NAMALWA (cell line): ENCODE measurements around the gene SMIM14.
"Not testable (repeated sequence)": the region's sequence is repeated elsewhere in the genome, so short reads cannot be mapped to it uniquely, and the experiment has no call there.

Source experiments
- DNase-seq: peaks from one replicate; pipeline ENCODE4 v3.0.0-alpha.2; 2015; ENCODE audit warnings: low spot score

Gene SMIM14

GRCh38 chr4:39642885-39643552 lies 4.4 kb upstream of the SMIM14 start:
- DNase-seq, result no peak

- DNase-seq, result no peak
Measured at GRCh38 chr4:39641451-39641850, 2.8 kb upstream of the SMIM14 start.

GRCh38 chr4:39637586-39638353 lies 895 bp downstream of the SMIM14 start:
- DNase-seq, result peak; percentile 79

- no peak for DNase-seq
Measured at GRCh38 chr4:39637221-39637585, 1.5 kb downstream of the SMIM14 start.

GRCh38 chr4:39636531-39637184 lies 2.0 kb downstream of the SMIM14 start:
- peak; percentile 54 for DNase-seq

GRCh38 chr4:39635023-39635422 lies 3.6 kb downstream of the SMIM14 start:
- no peak for DNase-seq

GRCh38 chr4:39631700-39632079 lies 7.0 kb downstream of the SMIM14 start:
- DNase-seq, result peak; percentile 89

GRCh38 chr4:39627413-39627812 lies 11.3 kb downstream of the SMIM14 start:
- DNase-seq, result no peak

- DNase-seq, result peak; percentile 80
Measured at GRCh38 chr4:39626913-39627312, 11.8 kb downstream of the SMIM14 start.

GRCh38 chr4:39626261-39626660 lies 12.4 kb downstream of the SMIM14 start:
- DNase-seq, result peak; percentile 94

GRCh38 chr4:39621582-39621981 lies 17.1 kb downstream of the SMIM14 start:
- no peak for DNase-seq

GRCh38 chr4:39620551-39621313 lies 17.9 kb downstream of the SMIM14 start:
- no peak for DNase-seq

GRCh38 chr4:39617534-39617933 lies 21.1 kb downstream of the SMIM14 start:
- no peak for DNase-seq

- DNase-seq, result no peak
Measured at GRCh38 chr4:39616651-39617050, 22.0 kb downstream of the SMIM14 start.

GRCh38 chr4:39616112-39616511 lies 22.6 kb downstream of the SMIM14 start:
- not testable (repeated sequence) for DNase-seq

- no peak for DNase-seq
Measured at GRCh38 chr4:39614487-39615162, 24.0 kb downstream of the SMIM14 start.

- peak; percentile 71 for DNase-seq
Measured at GRCh38 chr4:39613093-39613656, 25.5 kb downstream of the SMIM14 start.

- no peak for DNase-seq
Measured at GRCh38 chr4:39609454-39609931, 29.2 kb downstream of the SMIM14 start.

GRCh38 chr4:39608451-39608850 lies 30.2 kb downstream of the SMIM14 start:
- DNase-seq, result no peak

GRCh38 chr4:39606747-39607146 lies 31.9 kb downstream of the SMIM14 start:
- DNase-seq, result no peak

- no peak for DNase-seq
Measured at GRCh38 chr4:39597695-39598381, 40.8 kb downstream of the SMIM14 start.
